ENCODE results near the gene CELF2.

DNA sequence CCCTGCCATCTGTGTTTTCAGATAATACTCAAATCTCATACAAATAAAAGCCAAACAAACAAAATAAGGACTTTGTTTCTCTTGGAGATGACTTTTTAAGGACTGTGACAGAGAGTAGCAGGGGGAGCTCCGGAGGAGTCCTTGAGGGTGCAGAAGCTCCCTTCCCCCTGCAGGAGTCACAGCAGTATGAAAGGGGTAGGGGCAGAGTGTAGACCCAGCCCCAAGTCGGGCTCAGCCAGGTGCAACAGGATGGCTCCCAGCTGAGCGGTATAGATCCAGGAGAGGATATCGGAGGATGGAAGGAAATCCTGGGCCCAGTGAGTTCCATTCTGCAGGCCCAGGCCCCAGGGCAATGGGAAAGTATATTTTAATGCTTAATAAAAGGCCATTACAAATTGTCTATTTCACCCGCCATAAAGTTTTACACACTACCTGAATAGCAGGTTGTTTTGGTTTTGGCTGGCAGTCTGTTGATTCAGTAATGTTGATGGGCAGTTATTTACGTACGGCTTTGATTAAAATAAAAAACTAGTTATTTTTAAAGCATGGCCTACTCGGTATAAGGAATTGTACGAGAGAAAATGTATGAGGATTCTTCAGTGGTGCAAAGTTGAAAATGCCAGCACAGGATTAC, 206.0 kb downstream of the CELF2 start:
- TF ChIP-seq CTCF (conservative IDR thresholded peaks at IDR 0.05) (no peak), ZFX (IDR thresholded peaks at IDR 0.05) (no peak)
